PC-9 (cell line): ENCODE measurements around the gene MPND. TPM values are rescaled to one million over a fixed set of nuclear protein-coding genes. Genes with fewer than 3 reads are reported as not detected.
"Not testable (repeated sequence)": the region's sequence is repeated elsewhere in the genome, so short reads cannot be mapped to it uniquely, and the experiment has no call there.

ENCODE experiments used
- BruUV-seq: library from RNA; stranded (reverse); fragments of 400-500 nt; replicated peaks from 2 replicates; lab custom pipeline; 2021; lab: Mats Ljungman, UMichigan
- CTCF ChIA-PET: fragments of 300-600 bp; sonication (Branson Sonifier 250); formaldehyde crosslinking; loops from one replicate; lab custom pipeline; 2022; ENCODE audit warnings: antibody characterized with exemption; lab: Charles Lee
- POLR2A ChIA-PET: fragments of 300-600 bp; sonication (Branson Sonifier 250); formaldehyde crosslinking; loops from one replicate; lab custom pipeline; 2022; ENCODE audit warnings: antibody characterized with exemption; ENCODE audit not compliant: unreplicated experiment; lab: Charles Lee
- DNase-seq, 2 experiments: peaks; one replicate each; pipeline versions ENCODE4 v3.0.0 to v3.0.0-alpha.2; 2015 to 2022; ENCODE audit warnings: mixed read lengths in 1 of 2
- H2AFZ ChIP-seq: fragments of 200-600 bp; sonication (generic); 2 replicates; pipeline ENCODE4 v1.8.1; 2017; ENCODE audit warnings: antibody characterized with exemption
- H3F3A ChIP-seq: fragments of 200-600 bp; sonication (generic); 2 replicates; pipeline ENCODE4 v1.8.1; 2017; ENCODE audit warnings: antibody characterized with exemption, mild to moderate bottlenecking, low read depth; ENCODE audit not compliant: insufficient read depth
- H3K27ac ChIP-seq: fragments of 200-600 bp; sonication (generic); 2 replicates; pipeline ENCODE4 v1.6.1; 2016; ENCODE audit warnings: mixed run types
- H3K27me3 ChIP-seq: fragments of 200-600 bp; sonication (generic); 2 replicates; pipeline ENCODE4 v1.6.1; 2016; ENCODE audit warnings: low read depth, mixed run types; ENCODE audit not compliant: insufficient read depth
- H3K36me3 ChIP-seq: fragments of 200-600 bp; sonication (generic); 2 replicates; pipeline ENCODE4 v1.6.1; 2016; ENCODE audit warnings: low read depth, mixed run types
- H3K4me1 ChIP-seq: fragments of 200-600 bp; sonication (generic); replicated peaks from 2 replicates; pipeline ENCODE4 v1.6.1; 2016; ENCODE audit warnings: mixed run types; ENCODE audit not compliant: insufficient read depth
- H3K4me2 ChIP-seq: fragments of 200-600 bp; sonication (generic); 2 replicates; pipeline ENCODE4 v1.6.1; 2017; ENCODE audit warnings: mixed run types
- H3K4me3 ChIP-seq: fragments of 200-600 bp; sonication (generic); 2 replicates; pipeline ENCODE4 v1.6.1; 2016; ENCODE audit warnings: mixed run types
- H3K79me2 ChIP-seq: fragments of 200-600 bp; sonication (generic); 2 replicates; pipeline ENCODE4 v1.6.1; 2017; ENCODE audit warnings: low read depth, mixed run types
- H3K9me2 ChIP-seq: fragments of 200-600 bp; sonication (generic); 2 replicates; pipeline ENCODE4 v1.8.1; 2017; ENCODE audit warnings: mild to moderate bottlenecking; ENCODE audit not compliant: insufficient read depth
- H3K9me3 ChIP-seq: fragments of 200-600 bp; sonication (generic); 2 replicates; pipeline ENCODE4 v1.8.1; 2016; ENCODE audit warnings: low read depth; ENCODE audit not compliant: insufficient read depth
- H4K20me1 ChIP-seq: fragments of 200-600 bp; sonication (generic); 2 replicates; pipeline ENCODE4 v1.8.1; 2017; ENCODE audit not compliant: insufficient read depth
- EZH2 ChIP-seq: fragments of 200-600 bp; sonication (generic); IDR thresholded peaks from 2 replicates; pipeline ENCODE4 v1.8.0; 2017; ENCODE audit warnings: antibody characterized with exemption, low read depth
- intact Hi-C: fragments of 100-400 bp; cut with micrococcal nuclease; formaldehyde crosslinking; loops from one replicate; pipeline ENCODE4 v1.10.0; 2022; ENCODE audit not compliant: unreplicated experiment
- total RNA-seq: library from RNA; stranded (reverse); gene quantifications from 2 replicates; pipeline ENCODE4 v1.2.3, GENCODE V29; 2021
- TF ChIP-seq, protein P1 (sequence below): fragments of 200-600 bp; sonication (generic); conservative IDR thresholded peaks from 2 replicates; pipeline ENCODE4 v1.6.1; 2017; ENCODE audit warnings: mixed run types, antibody characterized with exemption, mild to moderate bottlenecking, moderate library complexity

The MPND gene
- total RNA-seq, 1 experiment from 2014 or later, result 12.6 TPM

DNA sequence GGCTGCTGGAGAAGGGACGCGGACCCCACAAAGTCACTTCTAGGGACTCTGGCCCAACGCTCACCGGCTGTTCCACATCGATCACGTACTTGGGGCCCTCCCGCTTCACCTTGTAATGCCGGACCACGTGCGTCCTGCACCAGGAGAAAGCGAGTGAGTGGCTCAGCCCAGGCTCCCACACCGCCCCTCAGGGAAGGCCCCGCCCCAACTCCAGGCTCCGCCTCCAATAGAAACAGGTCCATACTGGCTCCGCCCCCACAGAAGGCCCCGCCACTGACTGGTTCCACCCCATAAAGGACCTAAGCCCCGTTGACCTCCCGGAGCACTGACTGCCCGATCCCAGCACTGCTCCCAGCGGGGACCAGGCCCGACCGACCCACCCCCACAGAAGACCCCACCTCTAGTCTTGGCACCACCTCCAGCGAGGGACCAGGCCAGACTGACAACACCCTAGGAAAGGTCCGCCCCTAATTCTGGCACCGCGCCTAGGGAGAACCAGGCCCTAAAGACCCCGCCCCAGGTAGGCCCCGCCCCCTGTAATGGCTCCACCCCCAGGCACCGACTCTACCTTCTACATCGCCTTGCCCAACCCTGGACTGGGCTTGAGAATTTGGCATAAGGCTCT is 16.0 kb upstream of the MPND start:
- no peaks in the 10 kb centered on the region for H4K20me1 ChIP-seq
- H3F3A ChIP-seq, result no peaks in the 10 kb centered on the region
- H3K27me3 ChIP-seq, result no peaks in the 10 kb centered on the region
- H3K36me3 ChIP-seq, result no peaks in the 10 kb centered on the region
- H3K9me3 ChIP-seq, result no peaks in the 10 kb centered on the region
- TF ChIP-seq EZH2, result no peak
- TF ChIP-seq, protein P1, sequence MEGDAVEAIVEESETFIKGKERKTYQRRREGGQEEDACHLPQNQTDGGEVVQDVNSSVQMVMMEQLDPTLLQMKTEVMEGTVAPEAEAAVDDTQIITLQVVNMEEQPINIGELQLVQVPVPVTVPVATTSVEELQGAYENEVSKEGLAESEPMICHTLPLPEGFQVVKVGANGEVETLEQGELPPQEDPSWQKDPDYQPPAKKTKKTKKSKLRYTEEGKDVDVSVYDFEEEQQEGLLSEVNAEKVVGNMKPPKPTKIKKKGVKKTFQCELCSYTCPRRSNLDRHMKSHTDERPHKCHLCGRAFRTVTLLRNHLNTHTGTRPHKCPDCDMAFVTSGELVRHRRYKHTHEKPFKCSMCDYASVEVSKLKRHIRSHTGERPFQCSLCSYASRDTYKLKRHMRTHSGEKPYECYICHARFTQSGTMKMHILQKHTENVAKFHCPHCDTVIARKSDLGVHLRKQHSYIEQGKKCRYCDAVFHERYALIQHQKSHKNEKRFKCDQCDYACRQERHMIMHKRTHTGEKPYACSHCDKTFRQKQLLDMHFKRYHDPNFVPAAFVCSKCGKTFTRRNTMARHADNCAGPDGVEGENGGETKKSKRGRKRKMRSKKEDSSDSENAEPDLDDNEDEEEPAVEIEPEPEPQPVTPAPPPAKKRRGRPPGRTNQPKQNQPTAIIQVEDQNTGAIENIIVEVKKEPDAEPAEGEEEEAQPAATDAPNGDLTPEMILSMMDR, result no peak
- ChIA-PET POLR2A (no interaction called here), CTCF (no interaction called here)
- no peak overlapping the region for H3K4me2 ChIP-seq
- H2AFZ ChIP-seq, result no peak overlapping the region
- H3K4me3 ChIP-seq, result no peak overlapping the region
- no peaks in the 10 kb centered on the region for H3K4me1 ChIP-seq
- no TSS peak for BruUV-seq
- DNase-seq, result no peak
- H3K27ac ChIP-seq, result no peak overlapping the region
- no peaks in the 10 kb centered on the region for H3K79me2 ChIP-seq
- intact Hi-C loops, result no loop called here
- H3K9me2 ChIP-seq, result no peaks in the 10 kb centered on the region

DNA sequence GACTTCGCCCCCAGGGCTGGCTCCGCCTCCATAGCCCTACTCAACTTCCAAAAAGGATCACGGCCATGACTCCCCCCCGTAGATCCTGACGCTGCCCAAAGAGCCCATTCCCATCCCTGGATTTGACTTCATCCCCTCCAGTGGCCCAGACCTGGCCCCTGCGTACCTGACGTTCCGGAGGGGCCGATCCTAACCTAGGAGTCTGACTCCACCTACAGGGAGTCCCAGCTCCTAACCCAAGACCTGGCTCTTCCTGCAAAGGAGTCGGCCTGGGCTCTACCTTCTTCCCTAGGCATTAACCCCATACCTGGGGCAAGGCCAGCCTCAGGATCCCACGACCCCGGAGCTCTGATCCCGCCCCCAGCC is 15.5 kb upstream of the MPND start:
- H3K27ac ChIP-seq, result no peak overlapping the region
- H3K4me1 ChIP-seq, result no peaks in the 10 kb centered on the region
- ChIA-PET CTCF (no interaction called here), POLR2A (no interaction called here)
- H3K27me3 ChIP-seq, result no peaks in the 10 kb centered on the region
- no peaks in the 10 kb centered on the region for H3K9me3 ChIP-seq
- intact Hi-C loops, result no loop called here
- no peak for DNase-seq
- no peaks in the 10 kb centered on the region for H3K36me3 ChIP-seq
- H3K9me2 ChIP-seq, result no peaks in the 10 kb centered on the region
- no peak overlapping the region for H3K4me2 ChIP-seq
- no TSS peak for BruUV-seq
- H2AFZ ChIP-seq, result no peak overlapping the region
- TF ChIP-seq EZH2, result no peak
- TF ChIP-seq, protein P1, result no peak
- no peaks in the 10 kb centered on the region for H3K79me2 ChIP-seq
- no peaks in the 10 kb centered on the region for H4K20me1 ChIP-seq
- H3F3A ChIP-seq, result no peaks in the 10 kb centered on the region
- H3K4me3 ChIP-seq, result no peak overlapping the region

DNA sequence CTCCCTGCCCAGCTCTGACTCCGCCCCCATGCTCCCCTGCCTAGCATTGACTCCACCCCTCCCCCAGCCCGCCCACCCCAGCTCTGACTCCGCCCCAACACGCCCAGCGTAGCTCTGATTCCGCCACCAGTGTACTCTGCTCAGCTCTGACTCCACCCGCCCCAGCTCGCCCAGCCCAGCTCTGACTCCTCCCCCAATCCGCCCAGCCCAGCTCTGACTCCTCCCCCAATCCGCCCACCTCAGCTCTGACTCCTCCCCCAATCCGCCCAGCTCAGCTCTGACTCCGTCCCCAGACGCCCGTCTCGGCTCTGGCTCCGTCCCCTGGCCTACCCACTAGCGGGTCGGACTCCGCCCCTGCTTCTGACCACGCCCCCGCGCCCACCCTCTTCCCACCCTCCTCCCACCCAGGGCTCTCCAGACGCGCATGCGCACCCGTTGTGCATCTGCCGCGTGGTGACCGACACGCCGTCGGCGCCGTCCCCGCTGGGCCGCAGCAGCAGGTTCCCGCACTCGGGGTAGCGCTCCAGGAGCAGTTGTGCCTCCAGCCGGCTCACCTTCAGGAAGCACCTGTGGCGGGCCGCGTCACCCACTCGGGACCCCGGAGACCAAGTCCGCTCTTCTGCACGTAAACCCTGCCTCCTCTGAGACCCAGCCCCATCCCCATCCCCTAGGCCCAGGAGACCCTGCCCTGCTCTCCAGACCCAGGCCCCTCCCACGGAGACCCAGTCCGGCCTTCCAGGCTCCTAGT is 14.9 kb upstream of the MPND start:
- Histone ChIP-seq H3K79me2 (no peaks in the 10 kb centered on the region), H2AFZ (no peak overlapping the region), H3K4me3 (no peak overlapping the region), H3K9me3 (no peaks in the 10 kb centered on the region), H3K36me3 (no peaks in the 10 kb centered on the region), H3K27ac (no peak overlapping the region), H3K9me2 (no peaks in the 10 kb centered on the region), H4K20me1 (no peaks in the 10 kb centered on the region), H3K27me3 (no peaks in the 10 kb centered on the region), H3K4me2 (no peak overlapping the region), H3F3A (no peaks in the 10 kb centered on the region), H3K4me1 (no peaks in the 10 kb centered on the region)
- CTCF ChIA-PET, result no interaction called here
- intact Hi-C loops, result no loop called here
- TF ChIP-seq EZH2, result no peak
- TF ChIP-seq, protein P1, result no peak
- POLR2A ChIA-PET, result no interaction called here
- no TSS peak for BruUV-seq
- no peak for DNase-seq

DNA sequence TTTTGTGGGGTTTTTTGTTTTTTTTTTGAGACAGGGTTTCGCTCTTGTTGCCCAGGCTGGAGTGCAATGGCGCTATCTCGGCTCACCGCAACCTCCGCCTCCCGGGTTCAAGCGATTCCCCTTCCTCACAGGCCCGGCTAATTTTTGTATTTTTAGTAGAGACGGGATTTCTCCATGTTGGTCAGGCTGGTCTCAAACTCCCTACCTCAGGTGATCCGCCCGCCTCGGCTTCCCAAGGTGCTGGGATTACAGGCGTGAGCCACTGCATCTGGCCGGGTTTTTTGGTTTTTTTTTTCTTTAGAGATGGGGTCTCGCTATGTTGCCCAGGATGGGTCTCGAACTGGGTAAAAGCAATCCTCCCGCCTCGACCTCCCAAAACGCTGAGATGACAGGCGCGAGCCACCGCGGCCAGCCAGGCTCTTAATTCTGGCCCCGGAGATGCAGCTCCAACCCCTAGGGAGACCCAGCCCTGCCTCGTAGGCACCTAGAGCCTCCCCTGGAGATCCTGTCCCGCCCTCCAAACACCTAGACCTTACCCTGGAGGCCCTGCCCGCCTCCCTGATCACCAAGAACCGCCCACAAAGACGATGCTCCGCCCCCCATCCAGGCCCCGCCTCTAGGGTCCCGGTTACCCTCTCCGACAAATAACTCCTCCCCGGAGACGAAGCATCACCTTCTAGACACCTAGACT is 14.2 kb upstream of the MPND start:
- POLR2A ChIA-PET, H3K9me3 ChIP-seq, H3K27me3 ChIP-seq, DNase-seq, H3K4me3 ChIP-seq, CTCF ChIA-PET, H3K27ac ChIP-seq, H3K4me1 ChIP-seq, H3K4me2 ChIP-seq, H4K20me1 ChIP-seq, H3K79me2 ChIP-seq, BruUV-seq, H3K9me2 ChIP-seq, intact Hi-C loops, H3K36me3 ChIP-seq, H2AFZ ChIP-seq, H3F3A ChIP-seq: not testable (repeated sequence)
